Activated CD8-positive, alpha-beta T cell treated with anti-CD3 and anti-CD28 coated beads, Interleukin-2, amount 10 ng/mL, durations not matched to agents 7 days and 5 days (primary cell): ENCODE measurements around the gene KERA. TPM values are rescaled to one million over a fixed set of nuclear protein-coding genes. Genes with fewer than 3 reads are reported as not detected.

Experiments used
- ATAC-seq: fragments of 150-1000 bp; cut with Tn5 transposase; one replicate; pipeline ENCODE4 v1.10.0; 2021; ENCODE audit warnings: moderate library complexity
- CTCF ChIA-PET: fragments of 350-600 bp; sonication (Branson Sonifier 250); formaldehyde crosslinking; loops from one replicate; lab custom pipeline; 2021; ENCODE audit warnings: antibody characterized with exemption; lab: Charles Lee
- POLR2A ChIA-PET: fragments of 350-600 bp; sonication (Branson Sonifier 250); formaldehyde crosslinking; loops from one replicate; lab custom pipeline; 2021; ENCODE audit warnings: antibody characterized with exemption; lab: Charles Lee
- DNase-seq: peaks from one replicate; pipeline ENCODE4 v3.0.0-alpha.2; 2020
- H3K27ac Mint-ChIP-seq: one replicate; pipeline ENCODE4 v1.8.0; 2021; ENCODE audit warnings: mild to moderate bottlenecking, mixed read lengths
- H3K27me3 Mint-ChIP-seq: one replicate; pipeline ENCODE4 v1.8.0; 2021; ENCODE audit warnings: low read depth, mixed read lengths
- H3K36me3 Mint-ChIP-seq: one replicate; pipeline ENCODE4 v1.8.0; 2021; ENCODE audit warnings: low read depth, mixed read lengths
- H3K4me1 Mint-ChIP-seq: one replicate; pipeline ENCODE4 v1.8.0; 2021; ENCODE audit warnings: low read depth, mixed read lengths
- H3K4me3 Mint-ChIP-seq: one replicate; pipeline ENCODE4 v1.8.0; 2021; ENCODE audit warnings: mild to moderate bottlenecking, mixed read lengths
- H3K9me3 Mint-ChIP-seq: one replicate; pipeline ENCODE4 v1.8.0; 2022; ENCODE audit warnings: mixed read lengths; ENCODE audit not compliant: insufficient read depth
- total RNA-seq, 2 experiments: library from RNA; stranded (reverse); gene quantifications; one replicate each; pipeline ENCODE4 v1.2.3, GENCODE V29; 2021

KERA gene
- total RNA-seq, 2 experiments from 2014 or later, result not detected

GRCh38 chr12:91065396-91065795 lies 7.6 kb upstream of the KERA start:
- H3K9me3 Mint-ChIP-seq, result no peaks in the 10 kb centered on the region
- H3K4me1 Mint-ChIP-seq, result no peaks in the 10 kb centered on the region
- CTCF ChIA-PET, result no interaction called here
- H3K27ac Mint-ChIP-seq, result no peak overlapping the region
- H3K27me3 Mint-ChIP-seq, result no peaks in the 10 kb centered on the region
- no peaks in the 10 kb centered on the region for H3K36me3 Mint-ChIP-seq
- H3K4me3 Mint-ChIP-seq, result no peak overlapping the region
- ATAC-seq (no peak), DNase-seq (no peak)
- POLR2A ChIA-PET, result no interaction called here

DNA sequence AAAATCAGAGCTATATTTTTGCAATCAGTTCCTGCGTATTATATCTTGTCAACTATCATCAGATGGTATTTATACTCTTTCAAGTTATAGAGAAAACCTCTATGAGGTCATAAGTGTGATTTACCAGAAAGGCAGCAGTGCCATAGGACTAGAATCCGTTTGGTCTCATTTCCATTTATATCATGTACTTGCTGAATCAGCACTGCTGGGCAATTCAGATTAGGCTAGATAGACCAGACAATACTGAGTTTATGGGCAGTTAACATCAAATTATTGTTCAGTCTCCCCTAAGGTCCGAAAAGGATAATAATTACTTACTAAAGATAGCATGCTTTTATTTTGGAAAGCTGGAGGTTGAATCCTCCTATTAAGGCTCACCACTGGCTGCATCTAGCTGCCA lies 6.8 kb upstream of the KERA start:
- ChIA-PET CTCF (no interaction called here), POLR2A (no interaction called here)
- Mint-ChIP-seq H3K9me3 (no peaks in the 10 kb centered on the region), H3K27me3 (no peaks in the 10 kb centered on the region), H3K4me3 (no peak overlapping the region), H3K4me1 (no peaks in the 10 kb centered on the region), H3K27ac (no peak overlapping the region), H3K36me3 (no peaks in the 10 kb centered on the region)
- no peak for ATAC-seq
- DNase-seq, result no peak

DNA sequence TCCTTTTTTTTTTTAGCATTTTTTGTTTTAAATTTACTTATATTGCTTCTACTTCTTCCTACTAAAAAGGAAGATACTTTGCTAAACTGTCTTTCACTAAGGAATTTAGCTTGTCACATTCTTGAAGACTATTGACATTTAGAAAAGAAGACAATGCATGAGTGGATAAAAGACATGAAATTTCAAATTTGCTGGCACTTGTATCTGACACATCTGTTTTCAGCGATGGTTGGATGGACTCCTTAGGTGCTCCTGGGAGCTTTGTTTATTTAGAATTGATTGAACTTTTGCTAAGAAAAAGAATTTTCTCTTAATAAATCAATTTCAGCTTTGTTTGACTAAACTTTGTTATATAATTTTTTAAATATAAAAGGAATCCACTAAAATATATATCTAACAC lies 3.3 kb upstream of the KERA start:
- peaks cover 2% of the 10 kb centered on the region for H3K27me3 Mint-ChIP-seq
- H3K4me3 Mint-ChIP-seq, result no peak overlapping the region
- no peaks in the 10 kb centered on the region for H3K36me3 Mint-ChIP-seq
- H3K4me1 Mint-ChIP-seq, result no peaks in the 10 kb centered on the region
- DNase-seq (no peak), ATAC-seq (no peak)
- ChIA-PET CTCF (no interaction called here), POLR2A (no interaction called here)
- H3K27ac Mint-ChIP-seq, result no peak overlapping the region
- H3K9me3 Mint-ChIP-seq, result no peaks in the 10 kb centered on the region

- ChIA-PET CTCF (no interaction called here), POLR2A (no interaction called here)
- Mint-ChIP-seq H3K9me3 (no peaks in the 10 kb centered on the region), H3K36me3 (no peaks in the 10 kb centered on the region), H3K27me3 (peaks cover 2% of the 10 kb centered on the region), H3K4me1 (no peaks in the 10 kb centered on the region), H3K4me3 (no peak overlapping the region), H3K27ac (no peak overlapping the region)
- DNase-seq (no peak), ATAC-seq (no peak)
Observed at GRCh38 chr12:91059211-91059610, 1.4 kb upstream of the KERA start.

DNA sequence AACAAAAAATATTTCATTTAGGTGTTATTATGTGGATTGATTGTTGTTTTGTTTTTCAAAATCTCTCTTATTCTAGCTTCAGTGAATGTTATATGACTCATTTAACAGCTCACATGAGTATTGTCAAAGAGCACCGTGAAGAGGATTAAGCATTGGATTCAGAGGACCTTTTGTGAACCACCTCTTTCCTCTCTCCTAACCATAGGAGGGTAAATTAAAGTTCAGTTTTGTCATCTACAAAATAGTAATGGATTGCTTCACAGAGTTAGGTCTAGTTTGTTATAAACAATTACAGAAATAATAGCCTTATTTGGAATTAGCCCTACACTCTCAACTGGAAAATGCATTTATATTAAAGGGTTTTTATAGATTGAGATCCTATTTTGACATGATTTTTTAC lies 962 bp upstream of the KERA start:
- ChIA-PET CTCF (no interaction called here), POLR2A (no interaction called here)
- ATAC-seq (no peak), DNase-seq (no peak)
- H3K27ac Mint-ChIP-seq, result no peak overlapping the region
- H3K9me3 Mint-ChIP-seq, result no peaks in the 10 kb centered on the region
- H3K4me1 Mint-ChIP-seq, result no peaks in the 10 kb centered on the region
- H3K36me3 Mint-ChIP-seq, result no peaks in the 10 kb centered on the region
- H3K4me3 Mint-ChIP-seq, result no peak overlapping the region
- H3K27me3 Mint-ChIP-seq, result peaks cover 2% of the 10 kb centered on the region

- Mint-ChIP-seq H3K4me1 (no peaks in the 10 kb centered on the region), H3K9me3 (no peaks in the 10 kb centered on the region), H3K27ac (no peak overlapping the region), H3K27me3 (peaks cover 2% of the 10 kb centered on the region), H3K36me3 (no peaks in the 10 kb centered on the region), H3K4me3 (no peak overlapping the region)
- no peak for DNase-seq
- ChIA-PET CTCF (no interaction called here), POLR2A (no interaction called here)
- ATAC-seq, result no peak
Observed at GRCh38 chr12:91056488-91056887, 1.3 kb downstream of the KERA start.

- ATAC-seq (no peak), DNase-seq (no peak)
- H3K4me1 Mint-ChIP-seq, result no peaks in the 10 kb centered on the region
- ChIA-PET CTCF (no interaction called here), POLR2A (no interaction called here)
- peaks cover 2% of the 10 kb centered on the region for H3K27me3 Mint-ChIP-seq
- H3K27ac Mint-ChIP-seq, result no peak overlapping the region
- H3K4me3 Mint-ChIP-seq, result no peak overlapping the region
- no peaks in the 10 kb centered on the region for H3K36me3 Mint-ChIP-seq
- H3K9me3 Mint-ChIP-seq, result no peaks in the 10 kb centered on the region
Observed at GRCh38 chr12:91055976-91056375, 1.8 kb downstream of the KERA start.

DNA sequence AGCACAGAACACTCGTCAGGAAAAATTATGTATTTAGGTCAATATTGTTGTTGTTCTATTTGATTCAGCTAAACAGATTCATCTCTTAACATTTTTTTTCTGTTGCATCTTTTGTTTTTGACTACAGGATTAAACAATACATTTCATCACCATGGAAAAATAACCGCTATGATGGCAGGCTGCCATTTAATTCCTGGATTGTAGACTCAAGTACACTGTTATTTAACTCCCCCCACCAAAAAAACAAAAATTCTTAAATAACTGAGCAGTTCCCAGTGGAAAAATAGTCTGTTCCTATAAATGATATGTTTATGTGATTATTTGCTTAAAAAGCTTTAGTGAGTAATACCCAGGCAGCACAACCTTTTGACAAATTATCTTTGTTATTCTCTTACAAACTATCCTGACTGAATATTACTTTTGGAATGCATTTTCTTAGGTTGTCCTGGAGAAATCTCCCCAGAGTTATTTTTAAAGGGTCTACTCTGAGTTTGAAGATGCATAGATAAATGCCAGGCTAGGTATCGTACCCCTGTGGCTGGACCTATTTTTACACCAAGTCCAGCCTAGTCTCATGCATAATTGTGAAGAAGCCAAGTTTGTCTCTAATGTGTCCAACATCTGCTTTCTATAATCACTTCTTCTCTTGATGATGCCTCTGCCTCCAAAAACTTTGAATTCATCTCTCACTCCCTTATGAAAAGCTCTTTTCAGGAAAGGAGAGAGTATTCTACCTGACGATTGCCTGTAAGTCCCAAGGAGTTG lies 3.7 kb downstream of the KERA start:
- Mint-ChIP-seq H3K27me3 (peaks cover 2% of the 10 kb centered on the region), H3K27ac (no peak overlapping the region), H3K4me3 (no peak overlapping the region), H3K36me3 (no peaks in the 10 kb centered on the region), H3K9me3 (no peaks in the 10 kb centered on the region), H3K4me1 (no peaks in the 10 kb centered on the region)
- ATAC-seq (no peak), DNase-seq (no peak)
- ChIA-PET POLR2A (no interaction called here), CTCF (no interaction called here)

DNA sequence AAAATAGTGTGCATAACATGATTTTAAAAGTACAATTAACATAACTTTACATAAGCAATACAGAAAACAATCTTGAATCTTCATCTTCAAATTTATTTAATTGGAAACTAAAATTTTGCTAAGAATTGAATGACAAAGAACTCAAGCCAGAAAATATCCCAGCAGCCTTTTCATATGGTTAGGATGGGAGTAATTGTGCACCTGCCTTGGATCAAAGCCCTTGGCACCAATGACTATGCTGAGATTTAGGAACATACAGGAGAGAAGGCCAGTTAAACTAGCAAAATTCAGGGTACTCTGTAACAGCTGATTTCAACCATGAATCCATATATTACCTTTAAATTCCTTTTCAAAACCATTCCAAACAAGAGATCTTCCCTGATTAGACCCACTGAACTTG lies 5.8 kb downstream of the KERA start:
- H3K36me3 Mint-ChIP-seq, result no peaks in the 10 kb centered on the region
- H3K27ac Mint-ChIP-seq, result no peak overlapping the region
- H3K4me1 Mint-ChIP-seq, result no peaks in the 10 kb centered on the region
- ATAC-seq (no peak), DNase-seq (no peak)
- POLR2A ChIA-PET, result no interaction called here
- no peak overlapping the region for H3K4me3 Mint-ChIP-seq
- H3K9me3 Mint-ChIP-seq, result no peaks in the 10 kb centered on the region
- H3K27me3 Mint-ChIP-seq, result no peaks in the 10 kb centered on the region
- CTCF ChIA-PET, result no interaction called here

DNA sequence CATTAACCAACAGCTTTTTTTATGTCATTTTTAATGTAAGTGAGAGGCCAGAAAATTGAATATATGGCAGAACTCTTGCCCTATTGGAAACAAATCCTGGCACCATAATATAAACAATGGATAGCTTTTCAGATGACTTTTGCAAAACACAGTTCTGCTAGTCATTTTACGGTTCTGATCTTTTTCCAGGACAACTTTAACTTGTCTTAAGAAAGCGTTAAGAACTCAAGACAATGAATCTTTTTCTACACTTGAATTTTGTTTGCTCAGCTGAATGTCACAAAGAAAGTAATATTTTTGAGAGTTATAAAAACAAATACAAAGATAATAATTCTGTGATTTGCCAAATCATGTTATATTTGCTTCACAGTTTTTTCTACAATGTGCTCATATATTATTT lies 13.2 kb downstream of the KERA start:
- ChIA-PET POLR2A (no interaction called here), CTCF (no interaction called here)
- DNase-seq (no peak), ATAC-seq (no peak)
- Mint-ChIP-seq H3K4me1 (no peaks in the 10 kb centered on the region), H3K27ac (no peak overlapping the region), H3K4me3 (no peak overlapping the region), H3K36me3 (no peaks in the 10 kb centered on the region), H3K27me3 (peaks cover 2% of the 10 kb centered on the region), H3K9me3 (no peaks in the 10 kb centered on the region)

DNA sequence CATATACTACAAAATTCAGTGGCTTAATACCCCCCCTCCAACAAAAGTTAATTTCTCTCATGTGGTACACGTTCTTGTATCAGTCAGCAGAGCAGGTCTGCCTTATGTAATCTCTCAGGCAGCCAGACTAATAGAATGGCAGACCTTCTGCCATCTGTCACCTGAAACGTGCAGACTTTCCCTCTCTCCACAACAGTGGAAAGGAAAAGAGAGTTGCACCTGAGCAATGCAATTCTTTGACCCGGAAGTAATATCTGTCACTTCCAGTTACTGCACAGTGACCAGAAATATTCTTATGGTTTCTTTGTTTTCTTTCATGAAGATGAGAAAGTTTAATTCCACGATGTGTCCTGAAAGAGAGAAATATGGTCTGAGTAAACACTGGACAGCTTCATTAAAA lies 14.4 kb downstream of the KERA start:
- ATAC-seq, result no peak
- Mint-ChIP-seq H3K4me1 (no peaks in the 10 kb centered on the region), H3K27ac (no peak overlapping the region), H3K36me3 (no peaks in the 10 kb centered on the region), H3K4me3 (no peak overlapping the region), H3K27me3 (peaks cover 2% of the 10 kb centered on the region), H3K9me3 (no peaks in the 10 kb centered on the region)
- no peak for DNase-seq
- ChIA-PET CTCF (no interaction called here), POLR2A (no interaction called here)

DNA sequence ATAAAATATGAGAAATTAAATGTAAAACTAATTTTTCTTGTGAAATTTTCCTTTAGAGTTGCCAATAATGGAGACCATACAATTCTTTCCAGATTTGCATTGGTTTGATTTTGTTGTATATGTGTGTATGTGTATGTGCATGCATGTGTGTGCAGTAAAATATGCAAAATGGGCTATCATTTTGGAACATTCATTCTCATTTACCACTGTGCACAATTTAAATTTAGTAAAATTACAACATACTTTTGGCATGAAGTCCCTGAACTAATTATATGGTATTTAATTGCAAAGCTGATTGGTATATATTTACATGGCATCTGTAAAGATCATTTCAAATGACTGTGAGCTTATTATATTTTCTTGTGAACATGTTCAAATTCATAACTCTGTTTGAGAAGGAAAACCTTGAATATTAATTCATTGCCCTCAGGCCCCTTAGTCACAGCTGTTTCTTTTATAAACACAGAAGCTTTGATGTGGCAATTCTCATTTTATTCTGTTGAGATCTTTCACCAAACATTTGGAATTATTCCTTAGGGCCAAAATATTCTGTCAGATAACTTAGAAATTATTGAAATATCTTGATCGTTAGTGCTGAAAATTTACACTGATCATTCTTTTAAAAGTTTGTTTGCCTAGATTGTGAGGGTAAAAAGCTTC lies 17.6 kb downstream of the KERA start:
- CTCF ChIA-PET, result no interaction called here
- DNase-seq, result no peak
- Mint-ChIP-seq H3K27ac (no peak overlapping the region), H3K4me1 (no peaks in the 10 kb centered on the region), H3K36me3 (no peaks in the 10 kb centered on the region), H3K27me3 (peaks cover 2% of the 10 kb centered on the region), H3K9me3 (no peaks in the 10 kb centered on the region), H3K4me3 (no peak overlapping the region)
- no peak for ATAC-seq
- POLR2A ChIA-PET, result no interaction called here
